ENCODE measurements around the gene SMIM33. TPM values are rescaled to one million over a fixed set of nuclear protein-coding genes. Genes with fewer than 3 reads are reported as not detected.
"Not testable (repeated sequence)": the region's sequence is repeated elsewhere in the genome, so short reads cannot be mapped to it uniquely, and the experiment has no call there.

Gene SMIM33
- total RNA-seq, 1 donor from 2014 or later: 0.72 TPM

- no peak for DNase-seq (ENCODE audit: low spot score)
Measured at GRCh38 chr5:139456776-139457175, 14.0 kb upstream of the SMIM33 start.

GRCh38 chr5:139457241-139457640 lies 13.6 kb upstream of the SMIM33 start:
- DNase-seq (ENCODE audit: low spot score): no peak

- no peak for DNase-seq (ENCODE audit: low spot score)
Measured at GRCh38 chr5:139457653-139458306, 13.0 kb upstream of the SMIM33 start.

GRCh38 chr5:139458580-139459407 lies 12.0 kb upstream of the SMIM33 start:
- no peak for DNase-seq (ENCODE audit: low spot score)

GRCh38 chr5:139459451-139459934 lies 11.3 kb upstream of the SMIM33 start:
- peak; percentile 46 for DNase-seq (ENCODE audit: low spot score)

- DNase-seq (ENCODE audit: low spot score): no peak
Measured at GRCh38 chr5:139460455-139460854, 10.3 kb upstream of the SMIM33 start.

- no peak for DNase-seq (ENCODE audit: low spot score)
Measured at GRCh38 chr5:139461176-139461575, 9.6 kb upstream of the SMIM33 start.

- no peak for DNase-seq (ENCODE audit: low spot score)
Measured at GRCh38 chr5:139461698-139462097, 9.1 kb upstream of the SMIM33 start.

- peak; percentile 46 for DNase-seq (ENCODE audit: low spot score)
Measured at GRCh38 chr5:139462586-139463276, 8.1 kb upstream of the SMIM33 start, which contains the start of gene ECSCR. Gene ECSCR (minus strand): TSS chr5:139462743. CDS start chr5:139462670, 73 bp downstream.

- no peak for DNase-seq (ENCODE audit: low spot score)
Measured at GRCh38 chr5:139468421-139468931, 2.3 kb upstream of the SMIM33 start.

GRCh38 chr5:139472386-139473030 lies 1.7 kb downstream of the SMIM33 start:
- DNase-seq (ENCODE audit: low spot score): no peak

GRCh38 chr5:139473105-139473504 lies 2.3 kb downstream of the SMIM33 start:
- peak; percentile 82 for DNase-seq (ENCODE audit: low spot score)

- DNase-seq (ENCODE audit: low spot score): no peak
Measured at GRCh38 chr5:139473565-139473964, 2.8 kb downstream of the SMIM33 start.

GRCh38 chr5:139474890-139475791 lies 4.3 kb downstream of the SMIM33 start:
- peak; percentile 71 for DNase-seq (ENCODE audit: low spot score)

GRCh38 chr5:139475865-139476617 lies 5.2 kb downstream of the SMIM33 start:
- no peak for DNase-seq (ENCODE audit: low spot score)

GRCh38 chr5:139478657-139479423 lies 8.0 kb downstream of the SMIM33 start:
- DNase-seq (ENCODE audit: low spot score): not testable (repeated sequence)

- not testable (repeated sequence) for DNase-seq (ENCODE audit: low spot score)
Measured at GRCh38 chr5:139479729-139480128, 8.9 kb downstream of the SMIM33 start.

GRCh38 chr5:139481122-139481533 lies 10.3 kb downstream of the SMIM33 start:
- DNase-seq (ENCODE audit: low spot score): peak; percentile 76

- DNase-seq (ENCODE audit: low spot score): no peak
Measured at GRCh38 chr5:139481580-139482049, 10.8 kb downstream of the SMIM33 start.
